Neural cell (in vitro differentiated cells): ENCODE measurements around the gene LILRB3. TPM values are rescaled to one million over a fixed set of nuclear protein-coding genes. Genes with fewer than 3 reads are reported as not detected.
"Not testable (repeated sequence)": the region's sequence is repeated elsewhere in the genome, so short reads cannot be mapped to it uniquely, and the experiment has no call there.

Source experiments
- H2AFZ ChIP-seq: fragments of 200-600, 300-800 bp; sonication (generic), shearing (Covaris generic); 2 replicates; pipeline ENCODE4 v1.6.0; 2014; ENCODE audit warnings: low read depth, mild to moderate bottlenecking, antibody characterized with exemption, low read length, moderate library complexity
- H3F3A ChIP-seq: fragments of 200-600 bp; shearing (Covaris generic); 2 replicates; pipeline ENCODE4 v1.6.1; 2016; ENCODE audit warnings: mild to moderate bottlenecking, moderate library complexity, mixed read lengths, antibody characterized with exemption, low read length; ENCODE audit not compliant: insufficient read depth, poor library complexity, severe bottlenecking
- H3K27ac ChIP-seq: fragments of 200-600, 300-800 bp; sonication (generic), shearing (Covaris generic); 2 replicates; pipeline ENCODE4 v1.5.1; 2014; ENCODE audit warnings: mild to moderate bottlenecking, low read length, moderate library complexity
- H3K27me3 ChIP-seq: fragments of 300-800, 200-600 bp; sonication (generic), shearing (Covaris generic); 2 replicates; pipeline ENCODE4 v1.6.0; 2014; ENCODE audit warnings: mild to moderate bottlenecking, low read depth, low read length, moderate library complexity; ENCODE audit not compliant: insufficient read depth
- H3K36me3 ChIP-seq: fragments of 300-800, 200-600 bp; sonication (generic), shearing (Covaris generic); 2 replicates; pipeline ENCODE4 v1.5.1; 2014; ENCODE audit warnings: mild to moderate bottlenecking, antibody characterized with exemption, low read length, moderate library complexity; ENCODE audit not compliant: insufficient read depth
- H3K4me2 ChIP-seq: fragments of 300-800, 200-600 bp; sonication (generic), shearing (Covaris generic); 2 replicates; pipeline ENCODE4 v1.6.0; 2014; ENCODE audit warnings: mild to moderate bottlenecking, low read length
- H3K4me3 ChIP-seq: fragments of 300-800, 200-600 bp; sonication (generic), shearing (Covaris generic); 2 replicates; pipeline ENCODE4 v1.5.1; 2014; ENCODE audit warnings: mild to moderate bottlenecking, low read length, moderate library complexity
- H3K79me2 ChIP-seq: fragments of 200-600 bp; shearing (Covaris generic); replicated peaks from 2 replicates; pipeline ENCODE4 v1.6.0; 2014; ENCODE audit warnings: mild to moderate bottlenecking, low read length, moderate library complexity; ENCODE audit not compliant: insufficient read depth
- H3K9ac ChIP-seq: fragments of 300-800, 200-600 bp; sonication (generic), shearing (Covaris generic); 2 replicates; pipeline ENCODE4 v1.6.1; 2016; ENCODE audit warnings: mild to moderate bottlenecking, low read length, mixed read lengths
- H3K9me2 ChIP-seq: fragments of 200-600 bp; shearing (Covaris generic); 2 replicates; pipeline ENCODE4 v1.6.1; 2016; ENCODE audit warnings: mild to moderate bottlenecking, low read length, mixed read lengths; ENCODE audit not compliant: insufficient read depth
- H3K9me3 ChIP-seq: fragments of 200-600, 300-800 bp; sonication (generic), shearing (Covaris generic); 2 replicates; pipeline ENCODE4 v1.6.1; 2016; ENCODE audit warnings: mild to moderate bottlenecking, mixed run types, low read length, moderate library complexity, mixed read lengths
- H4K20me1 ChIP-seq: fragments of 200-600 bp; shearing (Covaris generic); 2 replicates; pipeline ENCODE4 v1.6.1; 2016; ENCODE audit warnings: mild to moderate bottlenecking, mixed run types; ENCODE audit not compliant: insufficient read depth
- EP300 ChIP-seq: fragments of 450-650 bp; conservative IDR thresholded peaks from 2 replicates; pipeline ENCODE4 v1.6.1; 2014; ENCODE audit warnings: antibody characterized with exemption, mild to moderate bottlenecking, moderate library complexity; ENCODE audit not compliant: poor library complexity, severe bottlenecking
- EZH2 ChIP-seq: fragments of 200-600, 300-800 bp; shearing (Covaris generic), sonication (generic); IDR thresholded peaks from 2 replicates; pipeline ENCODE4 v1.6.1; 2014; ENCODE audit warnings: antibody characterized with exemption, low read length, borderline replicate concordance, mild to moderate bottlenecking; ENCODE audit not compliant: insufficient read depth, poor library complexity, severe bottlenecking
- POLR2AphosphoS5 ChIP-seq: IDR thresholded peaks from 2 replicates; pipeline ENCODE4 v1.6.1; 2012
- RAD21 ChIP-seq: fragments of 450-650 bp; conservative IDR thresholded peaks from 2 replicates; pipeline ENCODE4 v1.6.1; 2014; ENCODE audit warnings: antibody characterized with exemption, mild to moderate bottlenecking, moderate library complexity
- SMC3 ChIP-seq: fragments of 450-650 bp; conservative IDR thresholded peaks from 2 replicates; pipeline ENCODE4 v1.6.1; 2014; ENCODE audit warnings: antibody characterized with exemption, mild to moderate bottlenecking, moderate library complexity; ENCODE audit not compliant: poor library complexity
- TAF1 ChIP-seq: IDR thresholded peaks from 2 replicates; pipeline ENCODE4 v1.6.1; 2012; ENCODE audit warnings: low read depth
- polyA plus RNA-seq: library from polyadenylated mRNA; depleted of rRNA; stranded (reverse); fragments of >200 nt; gene quantifications from 2 replicates; pipeline ENCODE4 v1.2.3, GENCODE V29; 2014
- TF ChIP-seq, protein P1 (sequence below): IDR thresholded peaks from 2 replicates; pipeline ENCODE4 v1.6.1; 2012; ENCODE audit warnings: borderline replicate concordance
- TF ChIP-seq, protein P2 (sequence below): fragments of 450-650 bp; IDR thresholded peaks from 2 replicates; pipeline ENCODE4 v1.5.1; 2014; ENCODE audit warnings: antibody characterized with exemption, mild to moderate bottlenecking, moderate library complexity; ENCODE audit not compliant: poor library complexity, severe bottlenecking

The LILRB3 gene
- polyA plus RNA-seq, 1 donor from 2014 or later = not detected

DNA sequence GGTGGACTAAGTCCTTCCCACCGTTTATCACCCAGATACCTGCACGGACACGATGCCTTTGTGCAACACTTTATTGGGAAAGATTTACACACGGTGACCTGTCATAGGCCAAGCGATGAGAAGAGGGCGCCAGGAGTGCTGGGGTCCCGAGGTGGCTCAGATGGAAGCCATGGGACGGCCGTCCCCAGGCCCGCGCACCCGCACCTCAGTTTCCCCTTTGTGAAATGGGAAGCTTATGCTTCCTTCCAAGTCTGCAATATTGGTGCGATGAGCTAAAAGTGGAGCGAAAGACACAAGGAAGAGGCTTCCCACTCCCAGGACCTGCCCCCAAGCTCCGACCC is 49.5 kb downstream of the LILRB3 start:
- H3K9me3 ChIP-seq = no peaks in the 10 kb centered on the region
- H3K79me2 ChIP-seq = no peaks in the 10 kb centered on the region
- no peaks in the 10 kb centered on the region for H3K27me3 ChIP-seq
- H3K36me3 ChIP-seq = no peaks in the 10 kb centered on the region
- no peaks in the 10 kb centered on the region for H3K9me2 ChIP-seq
- no peak overlapping the region for H2AFZ ChIP-seq
- TF ChIP-seq EZH2 = no peak
- no peaks in the 10 kb centered on the region for H3F3A ChIP-seq
- no peak overlapping the region for H3K4me3 ChIP-seq
- H3K9ac ChIP-seq = no peak overlapping the region
- H3K4me2 ChIP-seq = no peak overlapping the region
- no peak overlapping the region for H3K27ac ChIP-seq
- no peaks in the 10 kb centered on the region for H4K20me1 ChIP-seq

DNA sequence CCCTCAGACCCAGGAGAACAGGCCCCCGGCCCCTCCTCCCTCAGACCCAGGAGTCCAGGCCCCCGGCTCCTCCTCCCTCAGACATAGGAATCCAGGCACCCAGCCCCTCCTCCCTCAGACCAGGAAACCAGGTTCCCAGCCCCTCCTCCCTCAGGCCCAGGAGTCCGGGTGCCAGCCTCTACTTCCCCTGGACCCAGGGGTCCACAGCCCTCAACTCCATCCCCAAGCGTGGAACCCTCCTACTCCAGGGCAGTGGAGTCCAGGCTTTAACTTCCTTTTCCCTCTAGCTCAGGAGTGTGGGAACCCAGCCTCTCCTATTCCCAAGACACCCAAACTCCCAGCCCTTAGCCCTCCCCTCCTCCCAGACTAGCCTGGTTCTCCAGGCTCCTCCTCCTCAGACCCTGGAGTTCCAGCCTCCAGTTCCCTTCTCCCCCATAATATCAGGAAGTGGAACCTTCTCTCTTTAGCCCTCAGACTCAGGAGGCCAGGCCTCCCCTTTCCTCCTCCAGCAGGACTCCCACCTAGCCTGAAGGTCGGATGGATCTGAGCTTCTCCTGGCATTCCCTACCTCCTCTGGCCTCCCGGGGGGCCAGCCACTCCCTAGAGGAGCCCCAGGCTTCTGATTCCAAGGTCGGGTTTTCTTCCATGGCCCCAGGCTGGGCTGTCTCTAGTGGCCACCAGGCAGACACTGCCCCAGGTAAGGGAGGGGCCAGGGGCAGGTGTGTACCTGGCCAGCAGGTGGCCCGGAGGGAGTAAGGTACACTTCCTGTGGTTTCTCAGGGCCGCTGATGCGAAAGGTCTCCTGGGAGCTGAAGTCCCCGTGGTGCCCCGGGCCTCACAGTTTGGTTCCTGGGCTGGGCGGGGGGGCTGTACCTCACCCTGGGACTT is 50.1 kb downstream of the LILRB3 start, which contains the start of gene TMC4:
TMC4 (minus strand) TSS at position 690 of the 888 bp plus-strand sequence; CDS start at position 647, 43 bp downstream.
- Histone ChIP-seq H3K36me3 (no peaks in the 10 kb centered on the region), H3F3A (no peaks in the 10 kb centered on the region), H3K27ac (no peak within 1 kb of the TSS), H3K4me3 (no peak within 1 kb of the TSS), H3K79me2 (no peaks in the 10 kb centered on the region), H3K9me2 (no peaks in the 10 kb centered on the region), H3K4me2 (no peak within 1 kb of the TSS), H4K20me1 (no peaks in the 10 kb centered on the region), H3K9ac (no peak within 1 kb of the TSS), H2AFZ (no peak within 1 kb of the TSS), H3K9me3 (no peaks in the 10 kb centered on the region), H3K27me3 (no peaks in the 10 kb centered on the region)
- TF ChIP-seq POLR2AphosphoS5 (no peak), SMC3 (no peak), EP300 (no peak)

DNA sequence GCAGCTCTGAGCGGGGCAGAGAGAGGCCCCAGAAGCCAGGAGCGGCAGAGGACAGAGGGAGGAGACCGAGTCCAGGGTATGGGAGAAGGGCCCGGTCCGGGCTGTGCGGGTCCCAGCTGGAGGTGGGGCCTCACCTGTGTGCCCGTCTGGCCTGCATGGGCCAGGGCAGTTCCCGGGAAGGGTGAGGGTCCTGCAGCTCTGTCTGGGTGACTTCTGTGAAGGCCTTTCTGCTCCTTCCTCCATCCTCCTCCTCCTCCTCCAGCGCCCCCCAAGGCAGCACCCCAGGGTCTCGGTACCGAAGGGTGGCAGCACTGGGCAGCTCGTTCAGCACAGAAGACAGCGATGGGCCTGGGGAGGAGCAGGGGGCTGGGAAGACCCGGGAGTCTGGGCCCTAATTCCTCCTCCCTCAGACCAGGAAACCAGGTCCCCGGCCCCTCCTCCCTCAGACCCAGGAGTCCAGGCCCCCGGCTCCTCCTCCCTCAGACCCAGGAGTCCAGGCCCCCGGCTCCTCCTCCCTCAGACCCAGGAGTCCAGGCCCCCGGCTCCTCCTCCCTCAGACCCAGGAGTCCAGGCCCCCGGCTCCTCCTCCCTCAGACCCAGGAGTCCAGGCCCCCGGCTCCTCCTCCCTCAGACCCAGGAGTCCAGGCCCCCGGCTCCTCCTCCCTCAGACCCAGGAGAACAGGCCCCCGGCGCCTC is 50.9 kb downstream of the LILRB3 start:
- not testable (repeated sequence) for H3K9me2 ChIP-seq, H3K36me3 ChIP-seq, H3K9ac ChIP-seq, H3K27me3 ChIP-seq, H4K20me1 ChIP-seq, H3K4me3 ChIP-seq, H3K27ac ChIP-seq, H3K9me3 ChIP-seq, H3K79me2 ChIP-seq, H3F3A ChIP-seq, H2AFZ ChIP-seq, H3K4me2 ChIP-seq

DNA sequence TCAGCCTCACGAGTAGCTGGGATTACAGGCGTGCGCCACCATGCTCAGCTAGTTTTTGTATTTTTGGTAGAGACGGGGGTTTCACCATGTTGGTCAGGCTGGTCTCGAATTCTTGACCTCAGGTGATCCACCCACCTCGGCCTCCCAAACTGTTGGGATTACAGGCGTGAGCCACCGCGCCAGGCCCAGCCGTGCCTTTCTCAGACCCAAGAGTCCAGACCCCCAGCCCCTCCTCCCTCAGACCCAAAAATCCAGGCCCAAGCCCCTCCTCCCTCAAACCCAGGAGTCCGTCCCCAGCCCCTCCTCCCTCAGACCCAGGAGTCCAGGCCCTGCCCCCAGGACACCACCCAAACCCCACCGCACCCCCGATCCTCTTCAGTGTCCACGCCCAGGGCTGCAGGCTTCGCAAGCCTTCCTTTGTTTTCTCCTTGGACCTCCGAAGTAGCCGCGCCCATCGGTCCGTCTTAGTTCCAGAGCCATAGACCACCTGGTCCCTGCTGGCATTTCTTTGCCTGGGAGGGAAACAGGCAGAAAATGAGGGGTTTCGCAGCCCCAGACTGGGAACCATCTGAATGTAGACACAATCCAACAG is 53.6 kb downstream of the LILRB3 start:
- no peaks in the 10 kb centered on the region for H3K27me3 ChIP-seq
- no peaks in the 10 kb centered on the region for H3K9me3 ChIP-seq
- H4K20me1 ChIP-seq = no peaks in the 10 kb centered on the region
- H3K4me2 ChIP-seq = no peak overlapping the region
- H3K9me2 ChIP-seq = no peaks in the 10 kb centered on the region
- no peaks in the 10 kb centered on the region for H3K36me3 ChIP-seq
- H3K27ac ChIP-seq = no peak overlapping the region
- no peaks in the 10 kb centered on the region for H3F3A ChIP-seq
- no peak for TF ChIP-seq POLR2AphosphoS5
- TF ChIP-seq RAD21 = no peak
- TF ChIP-seq, protein P1, sequence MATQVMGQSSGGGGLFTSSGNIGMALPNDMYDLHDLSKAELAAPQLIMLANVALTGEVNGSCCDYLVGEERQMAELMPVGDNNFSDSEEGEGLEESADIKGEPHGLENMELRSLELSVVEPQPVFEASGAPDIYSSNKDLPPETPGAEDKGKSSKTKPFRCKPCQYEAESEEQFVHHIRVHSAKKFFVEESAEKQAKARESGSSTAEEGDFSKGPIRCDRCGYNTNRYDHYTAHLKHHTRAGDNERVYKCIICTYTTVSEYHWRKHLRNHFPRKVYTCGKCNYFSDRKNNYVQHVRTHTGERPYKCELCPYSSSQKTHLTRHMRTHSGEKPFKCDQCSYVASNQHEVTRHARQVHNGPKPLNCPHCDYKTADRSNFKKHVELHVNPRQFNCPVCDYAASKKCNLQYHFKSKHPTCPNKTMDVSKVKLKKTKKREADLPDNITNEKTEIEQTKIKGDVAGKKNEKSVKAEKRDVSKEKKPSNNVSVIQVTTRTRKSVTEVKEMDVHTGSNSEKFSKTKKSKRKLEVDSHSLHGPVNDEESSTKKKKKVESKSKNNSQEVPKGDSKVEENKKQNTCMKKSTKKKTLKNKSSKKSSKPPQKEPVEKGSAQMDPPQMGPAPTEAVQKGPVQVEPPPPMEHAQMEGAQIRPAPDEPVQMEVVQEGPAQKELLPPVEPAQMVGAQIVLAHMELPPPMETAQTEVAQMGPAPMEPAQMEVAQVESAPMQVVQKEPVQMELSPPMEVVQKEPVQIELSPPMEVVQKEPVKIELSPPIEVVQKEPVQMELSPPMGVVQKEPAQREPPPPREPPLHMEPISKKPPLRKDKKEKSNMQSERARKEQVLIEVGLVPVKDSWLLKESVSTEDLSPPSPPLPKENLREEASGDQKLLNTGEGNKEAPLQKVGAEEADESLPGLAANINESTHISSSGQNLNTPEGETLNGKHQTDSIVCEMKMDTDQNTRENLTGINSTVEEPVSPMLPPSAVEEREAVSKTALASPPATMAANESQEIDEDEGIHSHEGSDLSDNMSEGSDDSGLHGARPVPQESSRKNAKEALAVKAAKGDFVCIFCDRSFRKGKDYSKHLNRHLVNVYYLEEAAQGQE = no peak
- no peak for TF ChIP-seq EZH2
- no peak for TF ChIP-seq SMC3
- TF ChIP-seq, protein P2, sequence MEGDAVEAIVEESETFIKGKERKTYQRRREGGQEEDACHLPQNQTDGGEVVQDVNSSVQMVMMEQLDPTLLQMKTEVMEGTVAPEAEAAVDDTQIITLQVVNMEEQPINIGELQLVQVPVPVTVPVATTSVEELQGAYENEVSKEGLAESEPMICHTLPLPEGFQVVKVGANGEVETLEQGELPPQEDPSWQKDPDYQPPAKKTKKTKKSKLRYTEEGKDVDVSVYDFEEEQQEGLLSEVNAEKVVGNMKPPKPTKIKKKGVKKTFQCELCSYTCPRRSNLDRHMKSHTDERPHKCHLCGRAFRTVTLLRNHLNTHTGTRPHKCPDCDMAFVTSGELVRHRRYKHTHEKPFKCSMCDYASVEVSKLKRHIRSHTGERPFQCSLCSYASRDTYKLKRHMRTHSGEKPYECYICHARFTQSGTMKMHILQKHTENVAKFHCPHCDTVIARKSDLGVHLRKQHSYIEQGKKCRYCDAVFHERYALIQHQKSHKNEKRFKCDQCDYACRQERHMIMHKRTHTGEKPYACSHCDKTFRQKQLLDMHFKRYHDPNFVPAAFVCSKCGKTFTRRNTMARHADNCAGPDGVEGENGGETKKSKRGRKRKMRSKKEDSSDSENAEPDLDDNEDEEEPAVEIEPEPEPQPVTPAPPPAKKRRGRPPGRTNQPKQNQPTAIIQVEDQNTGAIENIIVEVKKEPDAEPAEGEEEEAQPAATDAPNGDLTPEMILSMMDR = no peak
- TF ChIP-seq TAF1 = no peak
- no peak overlapping the region for H3K9ac ChIP-seq
- no peak overlapping the region for H3K4me3 ChIP-seq
- H2AFZ ChIP-seq = no peak overlapping the region
- H3K79me2 ChIP-seq = no peaks in the 10 kb centered on the region
